ENCODE data around the gene LIPM. TPM values are rescaled to one million over a fixed set of nuclear protein-coding genes. Genes with fewer than 3 reads are reported as not detected.

LIPM gene, protein sequence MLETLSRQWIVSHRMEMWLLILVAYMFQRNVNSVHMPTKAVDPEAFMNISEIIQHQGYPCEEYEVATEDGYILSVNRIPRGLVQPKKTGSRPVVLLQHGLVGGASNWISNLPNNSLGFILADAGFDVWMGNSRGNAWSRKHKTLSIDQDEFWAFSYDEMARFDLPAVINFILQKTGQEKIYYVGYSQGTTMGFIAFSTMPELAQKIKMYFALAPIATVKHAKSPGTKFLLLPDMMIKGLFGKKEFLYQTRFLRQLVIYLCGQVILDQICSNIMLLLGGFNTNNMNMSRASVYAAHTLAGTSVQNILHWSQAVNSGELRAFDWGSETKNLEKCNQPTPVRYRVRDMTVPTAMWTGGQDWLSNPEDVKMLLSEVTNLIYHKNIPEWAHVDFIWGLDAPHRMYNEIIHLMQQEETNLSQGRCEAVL
- total RNA-seq, result not detected in 2 replicates
- long read RNA-seq, result 0 reads

GRCh38 chr10:88802523-88803285 lies at the start of gene LIPM:
TSS of gene LIPM (plus strand) at chr10:88802730. CDS start at chr10:88802897, 167 bp downstream.
- H3K4me3 Mint-ChIP-seq (ENCODE audit: unreplicated experiment), result no peak within 1 kb of the TSS
- H3K27me3 Mint-ChIP-seq (ENCODE audit: unreplicated experiment), result peaks cover 11% of the 10 kb centered on the region
- TF ChIP-seq CTCF (IDR thresholded peaks at IDR 0.05), result no peak
- no peaks in the 10 kb centered on the region for H3K4me1 Mint-ChIP-seq (ENCODE audit: unreplicated experiment)
- DNase-seq (ENCODE audit: extremely low spot score, unreplicated experiment), result no peak
- H3K9me3 Mint-ChIP-seq (ENCODE audit: unreplicated experiment), result no peaks in the 10 kb centered on the region
- no peaks in the 10 kb centered on the region for H3K36me3 Mint-ChIP-seq (ENCODE audit: unreplicated experiment)
- no peak within 1 kb of the TSS for H3K27ac Mint-ChIP-seq (ENCODE audit: unreplicated experiment)

- Mint-ChIP-seq H3K27ac (ENCODE audit: unreplicated experiment) (peak overlapping the region; percentile 32), H3K4me1 (ENCODE audit: unreplicated experiment) (peaks cover 19% of the 10 kb centered on the region), H3K9me3 (ENCODE audit: unreplicated experiment) (no peaks in the 10 kb centered on the region), H3K36me3 (ENCODE audit: unreplicated experiment) (no peaks in the 10 kb centered on the region), H3K4me3 (ENCODE audit: unreplicated experiment) (no peak overlapping the region), H3K27me3 (ENCODE audit: unreplicated experiment) (no peaks in the 10 kb centered on the region)
- TF ChIP-seq CTCF (IDR thresholded peaks at IDR 0.05), result no peak
- no peak for DNase-seq (ENCODE audit: extremely low spot score, unreplicated experiment)
These were observed 48.2 kb upstream of the LIPM start for GRCh38 chr10:88754287-88754686.

DNA sequence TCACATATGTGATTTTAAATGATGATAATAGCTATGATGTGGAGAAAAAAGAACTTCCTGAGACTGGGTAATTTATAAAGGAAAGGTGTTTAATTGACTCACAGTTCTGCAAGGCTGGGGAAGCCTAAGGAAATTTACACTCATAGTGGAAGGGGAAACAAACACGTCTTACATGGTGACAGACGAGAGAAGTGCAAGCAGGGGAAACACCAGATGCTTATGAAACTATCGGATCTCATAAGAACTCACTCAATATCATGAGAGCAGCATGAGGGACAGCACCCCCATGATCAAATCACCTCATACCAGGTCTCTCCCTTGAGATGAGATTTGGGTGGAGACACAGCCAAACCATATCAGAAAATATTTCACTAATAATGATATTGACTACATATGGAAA lies 46.8 kb upstream of the LIPM start:
- no peak for DNase-seq (ENCODE audit: extremely low spot score, unreplicated experiment)
- no peak overlapping the region for H3K27ac Mint-ChIP-seq (ENCODE audit: unreplicated experiment)
- no peaks in the 10 kb centered on the region for H3K9me3 Mint-ChIP-seq (ENCODE audit: unreplicated experiment)
- no peaks in the 10 kb centered on the region for H3K36me3 Mint-ChIP-seq (ENCODE audit: unreplicated experiment)
- no peaks in the 10 kb centered on the region for H3K27me3 Mint-ChIP-seq (ENCODE audit: unreplicated experiment)
- no peak for TF ChIP-seq CTCF (IDR thresholded peaks at IDR 0.05)
- H3K4me3 Mint-ChIP-seq (ENCODE audit: unreplicated experiment), result no peak overlapping the region
- H3K4me1 Mint-ChIP-seq (ENCODE audit: unreplicated experiment), result peaks cover 19% of the 10 kb centered on the region

GRCh38 chr10:88756660-88757059 lies 45.9 kb upstream of the LIPM start:
- Mint-ChIP-seq H3K4me3 (ENCODE audit: unreplicated experiment) (no peak overlapping the region), H3K9me3 (ENCODE audit: unreplicated experiment) (no peaks in the 10 kb centered on the region), H3K4me1 (ENCODE audit: unreplicated experiment) (peaks cover 19% of the 10 kb centered on the region), H3K27ac (ENCODE audit: unreplicated experiment) (no peak overlapping the region), H3K36me3 (ENCODE audit: unreplicated experiment) (no peaks in the 10 kb centered on the region), H3K27me3 (ENCODE audit: unreplicated experiment) (no peaks in the 10 kb centered on the region)
- TF ChIP-seq CTCF (IDR thresholded peaks at IDR 0.05), result no peak
- no peak for DNase-seq (ENCODE audit: extremely low spot score, unreplicated experiment)

Measured in osteocyte (in vitro differentiated cells).